HCT116 (cell line): ENCODE results near the gene GRIK3. TPM values are rescaled to one million over a fixed set of nuclear protein-coding genes. Genes with fewer than 3 reads are reported as not detected.

Experiments
- EGR1 ChIP-seq: IDR thresholded peaks from 2 replicates; pipeline ENCODE4 v1.6.1; 2012; ENCODE audit warnings: low read depth
- ELF1 ChIP-seq: IDR thresholded peaks from 2 replicates; pipeline ENCODE4 v1.6.1; 2012; ENCODE audit warnings: low read depth, borderline replicate concordance
- EZH2 ChIP-seq: fragments of 200-600 bp; sonication (generic); IDR thresholded peaks from 2 replicates; pipeline ENCODE4 v1.6.1; 2017; ENCODE audit warnings: antibody characterized with exemption, mixed run types
- EZH2phosphoT487 ChIP-seq: fragments of 200-600 bp; IDR thresholded peaks from 2 replicates; pipeline ENCODE4 v1.6.1; 2018; ENCODE audit warnings: antibody characterized with exemption, borderline replicate concordance
- FOSL1 ChIP-seq: IDR thresholded peaks from 2 replicates; pipeline ENCODE4 v1.6.1; 2012; ENCODE audit warnings: low read depth
- POLR2AphosphoS5 ChIP-seq: IDR thresholded peaks from 2 replicates; pipeline ENCODE4 v1.6.1; 2011; ENCODE audit warnings: mild to moderate bottlenecking, low read depth, low read length, moderate library complexity
- SIN3A ChIP-seq: IDR thresholded peaks from 2 replicates; pipeline ENCODE4 v1.6.1; 2012; ENCODE audit warnings: low read depth
- SP1 ChIP-seq: IDR thresholded peaks from 2 replicates; pipeline ENCODE4 v1.6.1; 2012; ENCODE audit warnings: low read depth
- SRF ChIP-seq: IDR thresholded peaks from 2 replicates; pipeline ENCODE4 v1.6.1; 2012; ENCODE audit warnings: low read depth
- TCF7L2 ChIP-seq: IDR thresholded peaks from 2 replicates; pipeline ENCODE4 v1.7.0; 2011; ENCODE audit warnings: borderline replicate concordance, inconsistent platforms; ENCODE audit not compliant: insufficient read depth, insufficient read length; ENCODE audit errors: extremely low read depth
- total RNA-seq: library from RNA; stranded (reverse); gene quantifications from one replicate; pipeline ENCODE4 v1.2.1, GENCODE V29; 2021; ENCODE audit not compliant: unreplicated experiment
- TF ChIP-seq, protein P1 (sequence below): IDR thresholded peaks from 2 replicates; pipeline ENCODE4 v1.6.1; 2012; ENCODE audit warnings: low read depth
- TF ChIP-seq, protein P2 (sequence below): IDR thresholded peaks from 2 replicates; pipeline ENCODE4 v1.6.1; 2012

The GRIK3 gene
- total RNA-seq, 1 experiment from 2014 or later: not detected

DNA sequence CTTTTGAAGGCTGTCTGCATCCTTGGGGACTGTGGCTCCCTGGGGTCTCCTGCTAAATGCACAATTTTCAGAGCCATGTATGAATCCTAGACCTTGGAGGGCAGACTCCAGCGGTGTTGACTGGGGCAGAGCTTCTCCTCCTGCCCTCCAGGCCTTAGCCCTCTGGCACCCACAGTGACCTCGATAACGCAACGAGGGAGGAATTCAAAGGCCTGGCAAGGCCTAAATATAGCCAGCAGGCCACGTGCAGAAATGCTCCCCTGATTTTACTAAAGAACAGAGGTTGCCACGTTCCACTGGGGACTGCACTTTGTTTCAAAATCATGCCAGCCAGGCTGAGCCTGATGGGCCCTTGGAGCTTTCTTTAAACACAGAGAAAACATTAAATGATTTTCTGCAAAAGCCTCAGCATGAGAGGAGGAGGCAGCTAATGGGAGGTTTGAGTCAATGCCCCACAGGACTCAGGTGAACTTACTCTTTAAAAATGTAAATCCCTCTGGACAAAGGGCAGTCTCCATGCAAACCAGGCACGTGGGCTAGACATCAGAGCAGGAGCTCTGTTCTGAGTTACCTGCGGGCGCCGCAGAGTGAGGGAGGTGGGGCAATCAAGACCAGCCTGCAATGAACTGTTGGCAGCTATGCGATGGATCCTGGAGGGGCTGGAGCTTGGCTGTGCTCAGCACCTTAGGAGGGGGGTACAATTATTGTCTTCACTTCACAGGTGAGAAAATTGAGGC is 28.0 kb downstream of the GRIK3 start (continued):
- TF ChIP-seq, protein P1, sequence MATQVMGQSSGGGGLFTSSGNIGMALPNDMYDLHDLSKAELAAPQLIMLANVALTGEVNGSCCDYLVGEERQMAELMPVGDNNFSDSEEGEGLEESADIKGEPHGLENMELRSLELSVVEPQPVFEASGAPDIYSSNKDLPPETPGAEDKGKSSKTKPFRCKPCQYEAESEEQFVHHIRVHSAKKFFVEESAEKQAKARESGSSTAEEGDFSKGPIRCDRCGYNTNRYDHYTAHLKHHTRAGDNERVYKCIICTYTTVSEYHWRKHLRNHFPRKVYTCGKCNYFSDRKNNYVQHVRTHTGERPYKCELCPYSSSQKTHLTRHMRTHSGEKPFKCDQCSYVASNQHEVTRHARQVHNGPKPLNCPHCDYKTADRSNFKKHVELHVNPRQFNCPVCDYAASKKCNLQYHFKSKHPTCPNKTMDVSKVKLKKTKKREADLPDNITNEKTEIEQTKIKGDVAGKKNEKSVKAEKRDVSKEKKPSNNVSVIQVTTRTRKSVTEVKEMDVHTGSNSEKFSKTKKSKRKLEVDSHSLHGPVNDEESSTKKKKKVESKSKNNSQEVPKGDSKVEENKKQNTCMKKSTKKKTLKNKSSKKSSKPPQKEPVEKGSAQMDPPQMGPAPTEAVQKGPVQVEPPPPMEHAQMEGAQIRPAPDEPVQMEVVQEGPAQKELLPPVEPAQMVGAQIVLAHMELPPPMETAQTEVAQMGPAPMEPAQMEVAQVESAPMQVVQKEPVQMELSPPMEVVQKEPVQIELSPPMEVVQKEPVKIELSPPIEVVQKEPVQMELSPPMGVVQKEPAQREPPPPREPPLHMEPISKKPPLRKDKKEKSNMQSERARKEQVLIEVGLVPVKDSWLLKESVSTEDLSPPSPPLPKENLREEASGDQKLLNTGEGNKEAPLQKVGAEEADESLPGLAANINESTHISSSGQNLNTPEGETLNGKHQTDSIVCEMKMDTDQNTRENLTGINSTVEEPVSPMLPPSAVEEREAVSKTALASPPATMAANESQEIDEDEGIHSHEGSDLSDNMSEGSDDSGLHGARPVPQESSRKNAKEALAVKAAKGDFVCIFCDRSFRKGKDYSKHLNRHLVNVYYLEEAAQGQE: no peak
- TF ChIP-seq SP1 (no peak), TCF7L2 (no peak), POLR2AphosphoS5 (no peak), EGR1 (no peak), ELF1 (no peak), FOSL1 (no peak), SRF (no peak), SIN3A (no peak), EZH2phosphoT487 (no peak), EZH2 (no peak)
- TF ChIP-seq, protein P2, sequence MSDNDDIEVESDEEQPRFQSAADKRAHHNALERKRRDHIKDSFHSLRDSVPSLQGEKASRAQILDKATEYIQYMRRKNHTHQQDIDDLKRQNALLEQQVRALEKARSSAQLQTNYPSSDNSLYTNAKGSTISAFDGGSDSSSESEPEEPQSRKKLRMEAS: no peak
